HTERT RPE-1 (cell line): ENCODE measurements around the gene SELENOK.

Experiments used
- in situ Hi-C: fragments of 300-500 bp; cut with MboI; formaldehyde crosslinking; loops from 4 replicates; pipeline ENCODE4 v1.14.3; 2020; ENCODE audit warnings: low sequenced_read_pairs

Gene SELENOK

GRCh38 chr3:53843195-53844177 is 48.2 kb downstream of the SELENOK start:
- in situ Hi-C loops, result no loop called here

- in situ Hi-C loops, result no loop called here
These were observed 49.0 kb downstream of the SELENOK start for GRCh38 chr3:53842436-53843194.

- in situ Hi-C loops, result no loop called here
These were observed 50.4 kb downstream of the SELENOK start for GRCh38 chr3:53841296-53841695.

- in situ Hi-C loops, result no loop called here
These were observed 54.3 kb downstream of the SELENOK start for GRCh38 chr3:53837331-53837730.

- in situ Hi-C loops, result no loop called here
These were observed 55.4 kb downstream of the SELENOK start for GRCh38 chr3:53836084-53836872.

- in situ Hi-C loops, result no loop called here
These were observed 56.4 kb downstream of the SELENOK start for GRCh38 chr3:53835257-53835656.

- in situ Hi-C loops, result no loop called here
These were observed 57.1 kb downstream of the SELENOK start for GRCh38 chr3:53834429-53835095.
